ENCODE data around the gene PAX7.

GRCh38 chr1:18682375-18682774, 51.7 kb downstream of the PAX7 start:
- no peak for TF ChIP-seq CTCF (IDR thresholded peaks at IDR 0.05; ENCODE audit: poor library complexity, severe bottlenecking)
- TF ChIP-seq EP300 (conservative IDR thresholded peaks at IDR 0.05; ENCODE audit: poor library complexity, severe bottlenecking), result no peak
- TF ChIP-seq POLR2AphosphoS5 (IDR thresholded peaks at IDR 0.05), result no peak
- no peak for TF ChIP-seq REST (IDR thresholded peaks at IDR 0.05; ENCODE audit: borderline replicate concordance)
- no peak for TF ChIP-seq EZH2 (IDR thresholded peaks at IDR 0.05; ENCODE audit: borderline replicate concordance, insufficient read depth, low read length, poor library complexity, severe bottlenecking)
- no peak for TF ChIP-seq RAD21 (conservative IDR thresholded peaks at IDR 0.05)
- TF ChIP-seq TAF1 (IDR thresholded peaks at IDR 0.05; ENCODE audit: low read depth), result no peak
